ENCODE measurements around the gene SCART1. TPM values are rescaled to one million over a fixed set of nuclear protein-coding genes. Genes with fewer than 3 reads are reported as not detected.

Gene SCART1
- total and polyA plus RNA-seq, 3 donors from 2014 or later: 1.6 to 13.1 (median 11.6) TPM

- TF ChIP-seq POLR2A (IDR thresholded peaks at IDR 0.05): no peak
- no peak for TF ChIP-seq CTCF (IDR thresholded peaks at IDR 0.05)
- Histone ChIP-seq H3K9me3 (no peaks in the 10 kb centered on the region), H3K4me3 (no peak overlapping the region), H3K27me3 (no peaks in the 10 kb centered on the region), H3K27ac (no peak overlapping the region), H3K36me3 (ENCODE audit: low read depth, missing control alignments) (no peaks in the 10 kb centered on the region), H3K4me1 (no peaks in the 10 kb centered on the region)
- DNase-seq: no peak
- intact Hi-C loops (cut with DNase I; ENCODE audit: low total_unique reads): no loop called here
- 47 to 68% methylated on average over 11 of the region's 11 CpGs for WGBS, 2 donors
Observed at GRCh38 chr10:133446979-133447378, 6.8 kb upstream of the SCART1 start.

- H3K27me3 ChIP-seq: no peaks in the 10 kb centered on the region
- no peak overlapping the region for H3K4me3 ChIP-seq
- DNase-seq: no peak
- TF ChIP-seq CTCF (IDR thresholded peaks at IDR 0.05): no peak
- no peak for TF ChIP-seq POLR2A (IDR thresholded peaks at IDR 0.05)
- H3K27ac ChIP-seq: no peak overlapping the region
- no peaks in the 10 kb centered on the region for H3K36me3 ChIP-seq (ENCODE audit: low read depth, missing control alignments)
- H3K4me1 ChIP-seq: no peaks in the 10 kb centered on the region
- intact Hi-C loops (cut with DNase I; ENCODE audit: low total_unique reads): no loop called here
- H3K9me3 ChIP-seq: no peaks in the 10 kb centered on the region
Observed at GRCh38 chr10:133448120-133448519, 5.6 kb upstream of the SCART1 start.

- WGBS, 2 donors: 64 to 70% methylated on average over 4 of the region's 4 CpGs
- H3K9me3 ChIP-seq: no peaks in the 10 kb centered on the region
- no peaks in the 10 kb centered on the region for H3K4me1 ChIP-seq
- no peak overlapping the region for H3K4me3 ChIP-seq
- no peak for TF ChIP-seq CTCF (IDR thresholded peaks at IDR 0.05)
- TF ChIP-seq POLR2A (IDR thresholded peaks at IDR 0.05): no peak
- H3K27me3 ChIP-seq: no peaks in the 10 kb centered on the region
- DNase-seq: no peak
- H3K36me3 ChIP-seq (ENCODE audit: low read depth, missing control alignments): no peaks in the 10 kb centered on the region
- no peak overlapping the region for H3K27ac ChIP-seq
- intact Hi-C loops (cut with DNase I; ENCODE audit: low total_unique reads): no loop called here
Observed at GRCh38 chr10:133451346-133451745, 2.4 kb upstream of the SCART1 start.

- H3K27me3 ChIP-seq: no peaks in the 10 kb centered on the region
- no peaks in the 10 kb centered on the region for H3K36me3 ChIP-seq (ENCODE audit: low read depth, missing control alignments)
- 86 to 90% methylated on average over 4 of the region's 4 CpGs for WGBS, 2 donors
- no peak for TF ChIP-seq POLR2A (IDR thresholded peaks at IDR 0.05)
- no peak for TF ChIP-seq CTCF (IDR thresholded peaks at IDR 0.05)
- no peak overlapping the region for H3K27ac ChIP-seq
- intact Hi-C loops (cut with DNase I; ENCODE audit: low total_unique reads): no loop called here
- H3K4me3 ChIP-seq: no peak overlapping the region
- DNase-seq: no peak
- H3K4me1 ChIP-seq: no peaks in the 10 kb centered on the region
- H3K9me3 ChIP-seq: no peaks in the 10 kb centered on the region
Observed at GRCh38 chr10:133452453-133452852, 1.3 kb upstream of the SCART1 start.

GRCh38 chr10:133454204-133454893 is 604 bp downstream of the SCART1 start:
- no peak for DNase-seq
- intact Hi-C loops (cut with DNase I; ENCODE audit: low total_unique reads): no loop called here
- H3K4me1 ChIP-seq: no peaks in the 10 kb centered on the region
- H3K27ac ChIP-seq: no peak overlapping the region
- no peak overlapping the region for H3K4me3 ChIP-seq
- no peaks in the 10 kb centered on the region for H3K27me3 ChIP-seq
- WGBS, 2 donors: 87 to 88% methylated on average over 10 of the region's 10 CpGs
- no peaks in the 10 kb centered on the region for H3K36me3 ChIP-seq (ENCODE audit: low read depth, missing control alignments)
- no peaks in the 10 kb centered on the region for H3K9me3 ChIP-seq
- no peak for TF ChIP-seq POLR2A (IDR thresholded peaks at IDR 0.05)
- no peak for TF ChIP-seq CTCF (IDR thresholded peaks at IDR 0.05)
